ENCODE data around the gene SYT8. TPM values are rescaled to one million over a fixed set of nuclear protein-coding genes. Genes with fewer than 3 reads are reported as not detected.

SYT8 gene
- total and polyA plus RNA-seq, 2 experiments from 2014 or later, result not detected

GRCh38 chr11:1846453-1846932, 11.7 kb downstream of the SYT8 start (continued):
- no peak for TF ChIP-seq CTCF (conservative IDR thresholded peaks at IDR 0.05; ENCODE audit: low read depth in 2 of 2)
- TF ChIP-seq ZNF114 (CRISPR knock-in tag; IDR thresholded peaks at IDR 0.05), result no peak
- TF ChIP-seq, protein P1, sequence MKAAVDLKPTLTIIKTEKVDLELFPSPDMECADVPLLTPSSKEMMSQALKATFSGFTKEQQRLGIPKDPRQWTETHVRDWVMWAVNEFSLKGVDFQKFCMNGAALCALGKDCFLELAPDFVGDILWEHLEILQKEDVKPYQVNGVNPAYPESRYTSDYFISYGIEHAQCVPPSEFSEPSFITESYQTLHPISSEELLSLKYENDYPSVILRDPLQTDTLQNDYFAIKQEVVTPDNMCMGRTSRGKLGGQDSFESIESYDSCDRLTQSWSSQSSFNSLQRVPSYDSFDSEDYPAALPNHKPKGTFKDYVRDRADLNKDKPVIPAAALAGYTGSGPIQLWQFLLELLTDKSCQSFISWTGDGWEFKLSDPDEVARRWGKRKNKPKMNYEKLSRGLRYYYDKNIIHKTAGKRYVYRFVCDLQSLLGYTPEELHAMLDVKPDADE (IDR thresholded peaks at IDR 0.05), result no peak

DNA sequence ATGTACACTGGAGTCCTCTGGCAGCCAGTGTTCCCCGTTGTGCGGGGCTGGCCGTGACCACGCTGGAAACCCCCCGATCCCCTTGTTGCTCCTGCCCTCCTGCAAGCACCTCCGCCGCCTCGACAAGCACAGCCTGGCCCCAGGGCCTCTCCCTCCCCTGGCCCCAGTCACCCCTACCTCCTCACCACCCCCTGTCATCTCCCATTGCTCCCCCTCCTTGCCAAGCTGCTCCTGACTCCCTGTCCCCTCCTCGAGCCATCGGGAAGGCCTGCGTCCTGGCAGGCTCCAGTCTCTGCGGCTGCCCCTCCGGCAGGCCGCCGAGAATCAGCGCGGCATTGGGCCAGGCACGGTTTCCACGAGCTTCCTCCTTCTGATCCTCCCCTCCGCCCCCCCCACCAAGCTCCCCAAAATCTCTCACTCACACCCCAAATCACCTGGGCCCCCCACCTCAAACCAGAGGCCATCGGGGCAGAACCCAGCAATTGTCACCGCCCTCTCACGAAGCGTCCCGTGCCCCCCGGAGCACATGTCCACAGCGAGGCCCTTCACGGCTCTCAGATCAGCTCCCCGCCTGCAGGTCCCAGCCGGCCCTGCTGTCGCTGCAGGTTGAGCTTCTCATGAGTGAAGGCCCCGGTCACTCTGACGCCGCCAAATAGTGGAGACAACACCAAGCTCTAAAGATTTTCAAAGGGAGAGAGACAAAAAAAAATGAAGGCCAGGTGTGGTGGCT, 12.4 kb downstream of the SYT8 start:
- Histone ChIP-seq H3K4me2 (no peak overlapping the region), H4K20me1 (replicated peaks; ENCODE audit: insufficient read depth) (no peaks in the 10 kb centered on the region), H3K4me3 (no peak overlapping the region), H3K27ac (ENCODE audit: low read depth) (no peak overlapping the region), H2AFZ (no peak overlapping the region), H3F3A (replicated peaks; ENCODE audit: low read depth) (no peaks in the 10 kb centered on the region), H3K9me2 (ENCODE audit: insufficient read depth) (no peaks in the 10 kb centered on the region), H3K4me1 (ENCODE audit: insufficient read depth) (no peaks in the 10 kb centered on the region), H3K36me3 (ENCODE audit: insufficient read depth) (no peaks in the 10 kb centered on the region), H3K79me2 (replicated peaks; ENCODE audit: insufficient read depth) (no peaks in the 10 kb centered on the region), H3K27me3 (ENCODE audit: insufficient read depth) (no peaks in the 10 kb centered on the region)
- Mint-ChIP-seq H3K27ac (no peak overlapping the region), H3K27me3 (ENCODE audit: insufficient read depth, low read depth, poor library complexity) (peaks cover 12% of the 10 kb centered on the region), H3K4me3 (no peak overlapping the region), H3K4me1 (no peaks in the 10 kb centered on the region), H3K36me3 (ENCODE audit: low read depth) (no peaks in the 10 kb centered on the region), H3K9me3 (no peaks in the 10 kb centered on the region; the same call in 2 of the 3 replicates)
- ATAC-seq (no peak), DNase-seq (ENCODE audit: low spot score) (no peak)
- no peak for TF ChIP-seq CTCF (conservative IDR thresholded peaks at IDR 0.05; ENCODE audit: low read depth in 2 of 2)
- no peak for TF ChIP-seq JUNB (IDR thresholded peaks at IDR 0.05; ENCODE audit: unreplicated experiment)
- TF ChIP-seq EZH2phosphoT487 (IDR thresholded peaks at IDR 0.05; ENCODE audit: unreplicated experiment), result no peak
- TF ChIP-seq CREB1 (CRISPR knock-in tag; IDR thresholded peaks at IDR 0.05; ENCODE audit: low read depth), result no peak
- TF ChIP-seq REST (IDR thresholded peaks at IDR 0.05; ENCODE audit: unreplicated experiment), result no peak
- no peak for TF ChIP-seq ZNF114 (CRISPR knock-in tag; IDR thresholded peaks at IDR 0.05)
- TF ChIP-seq POLR2AphosphoS5 (IDR thresholded peaks at IDR 0.05; ENCODE audit: low read depth), result no peak
- TF ChIP-seq STAT1 (IDR thresholded peaks at IDR 0.05; ENCODE audit: unreplicated experiment), result no peak
- TF ChIP-seq, protein P1 (IDR thresholded peaks at IDR 0.05), result no peak

Measured in GM23338 (cell line).